ENCODE measurements around the gene GTPBP1.

GRCh38 chr22:38748487-38749136 is 42.9 kb downstream of the GTPBP1 start:
- TF ChIP-seq MAX (IDR thresholded peaks at IDR 0.05; ENCODE audit: low read depth) (no peak), EP300 (IDR thresholded peaks at IDR 0.05; ENCODE audit: borderline replicate concordance in 1 of 2, low read depth in 1 of 2, low read length in 1 of 2) (no peak), POLR2AphosphoS5 (IDR thresholded peaks at IDR 0.05; ENCODE audit: low read depth, low read length) (no peak), USF1 (IDR thresholded peaks at IDR 0.05; ENCODE audit: borderline replicate concordance, low read depth) (no peak), CTCF (IDR thresholded peaks at IDR 0.05) (no peak), GATA2 (CRISPR knock-in tag; IDR thresholded peaks at IDR 0.05) (no peak), JUND (IDR thresholded peaks at IDR 0.05) (no peak), RAD21 (IDR thresholded peaks at IDR 0.05; ENCODE audit: low read length) (no peak), USF2 (IDR thresholded peaks at IDR 0.05; ENCODE audit: borderline replicate concordance, low read depth, low read length) (no peak), ZBTB33 (IDR thresholded peaks at IDR 0.05; ENCODE audit: borderline replicate concordance, low read depth) (no peak), MXI1 (IDR thresholded peaks at IDR 0.05; ENCODE audit: low read depth, low read length) (no peak), REST (IDR thresholded peaks at IDR 0.05; ENCODE audit: low read depth, low read length) (no peak), SIN3A (IDR thresholded peaks at IDR 0.05; ENCODE audit: borderline replicate concordance, low read depth, low read length) (no peak)
